ENCODE measurements around the gene BAIAP2. TPM values are rescaled to one million over a fixed set of nuclear protein-coding genes. Genes with fewer than 3 reads are reported as not detected.
A peak's percentile ranks its signal among the peaks of the same experiment; 100 is the strongest.

The BAIAP2 gene
- polyA plus RNA-seq, 3 donors = 8.6 to 17.0 (median 11.2) TPM

- Histone ChIP-seq H3K27ac (ENCODE audit: low read depth in 1 of 2, low read length in 2 of 2) (no peak overlapping the region), H3K4me2 (replicated peaks; ENCODE audit: extremely low read depth, low read length, poor library complexity, severe bottlenecking) (no peak overlapping the region), H3K79me2 (ENCODE audit: insufficient read depth, low read length) (no peaks in the 10 kb centered on the region), H3K4me3 (replicated peaks in 1 of 3; ENCODE audit: low read depth in 2 of 3, low read length in 3 of 3) (no peak overlapping the region), H2AFZ (ENCODE audit: insufficient read depth, low read depth, low read length, poor library complexity, severe bottlenecking) (no peak overlapping the region), H3K27me3 (ENCODE audit: control insufficient read depth in 2 of 2, insufficient read depth in 2 of 2, low read length in 2 of 2) (peaks cover 0 to 3% of the 10 kb centered on the region in 2 donors), H3K9me3 (replicated peaks in 1 of 2; ENCODE audit: control insufficient read depth in 1 of 2, insufficient read depth in 1 of 2, low read length in 2 of 2) (no peaks in the 10 kb centered on the region), H3K36me3 (replicated peaks in 1 of 2; ENCODE audit: control insufficient read depth in 1 of 2, insufficient read depth in 2 of 2, low read length in 2 of 2) (no peaks in the 10 kb centered on the region), H3K9ac (ENCODE audit: insufficient read depth, low read length, poor library complexity, severe bottlenecking) (no peak overlapping the region), H4K20me1 (ENCODE audit: insufficient read depth, low read length) (no peaks in the 10 kb centered on the region), H3K4me1 (ENCODE audit: control insufficient read depth in 1 of 2, insufficient read depth in 2 of 2, low read length in 2 of 2) (peaks cover 32 to 35% of the 10 kb centered on the region in 2 donors)
- peaks cover 45% of the 10 kb centered on the region for H3K4me1 Mint-ChIP-seq
- peak overlapping the region in 3 of 7 donors; percentile 37 to 82 (median 55) for H3K27ac Mint-ChIP-seq
- no peak for DNase-seq
- H3K27me3 Mint-ChIP-seq (ENCODE audit: low read depth in 3 of 3) = peaks cover 0 to 12% (median 6%) of the 10 kb centered on the region in 3 donors
- no peak for TF ChIP-seq CTCF (IDR thresholded peaks at IDR 0.05)
- WGBS (ENCODE audit: insufficient coverage) = 90% methylated on average over 18 of the region's 21 CpGs
- intact Hi-C loops (cut with micrococcal nuclease) = loop anchor here (2.0 to 5.0 kb wide), 2 partner anchors 59 to 62 kb away; partner anchors contain the start of gene BAIAP2 (in 1 of the 2)
- peak overlapping the region in 1 of 2 donors; percentile 4 for H3K4me3 Mint-ChIP-seq
- H3K9me3 Mint-ChIP-seq = no peaks in the 10 kb centered on the region
- peaks cover 0 to 9% of the 10 kb centered on the region in 2 donors for H3K36me3 Mint-ChIP-seq
These were observed 58.9 kb downstream of the BAIAP2 start for GRCh38 chr17:81093619-81094508.

GRCh38 chr17:81094509-81095382 lies 59.8 kb downstream of the BAIAP2 start:
- Histone ChIP-seq H2AFZ (ENCODE audit: insufficient read depth, low read depth, low read length, poor library complexity, severe bottlenecking) (no peak overlapping the region), H3K4me3 (replicated peaks in 1 of 3; ENCODE audit: low read depth in 2 of 3, low read length in 3 of 3) (no peak overlapping the region), H3K36me3 (replicated peaks in 1 of 2; ENCODE audit: control insufficient read depth in 1 of 2, insufficient read depth in 2 of 2, low read length in 2 of 2) (no peaks in the 10 kb centered on the region), H3K79me2 (ENCODE audit: insufficient read depth, low read length) (no peaks in the 10 kb centered on the region), H4K20me1 (ENCODE audit: insufficient read depth, low read length) (no peaks in the 10 kb centered on the region), H3K4me1 (ENCODE audit: control insufficient read depth in 1 of 2, insufficient read depth in 2 of 2, low read length in 2 of 2) (peaks cover 29 to 33% of the 10 kb centered on the region in 2 donors), H3K9ac (ENCODE audit: insufficient read depth, low read length, poor library complexity, severe bottlenecking) (no peak overlapping the region), H3K9me3 (replicated peaks in 1 of 2; ENCODE audit: control insufficient read depth in 1 of 2, insufficient read depth in 1 of 2, low read length in 2 of 2) (no peaks in the 10 kb centered on the region), H3K27ac (ENCODE audit: low read depth in 1 of 2, low read length in 2 of 2) (no peak overlapping the region), H3K4me2 (replicated peaks; ENCODE audit: extremely low read depth, low read length, poor library complexity, severe bottlenecking) (no peak overlapping the region), H3K27me3 (ENCODE audit: control insufficient read depth in 2 of 2, insufficient read depth in 2 of 2, low read length in 2 of 2) (peaks cover 0 to 3% of the 10 kb centered on the region in 2 donors)
- Mint-ChIP-seq H3K27ac (peak overlapping the region in 6 of 7 donors; percentile 20 to 82 (median 44)), H3K9me3 (no peaks in the 10 kb centered on the region), H3K4me1 (peaks cover 43% of the 10 kb centered on the region), H3K36me3 (peaks cover 0 to 8% of the 10 kb centered on the region in 2 donors), H3K27me3 (ENCODE audit: low read depth in 3 of 3) (peaks cover 3 to 12% (median 8%) of the 10 kb centered on the region in 3 donors), H3K4me3 (peak overlapping the region in 1 of 2 donors; percentile 4)
- intact Hi-C loops (cut with micrococcal nuclease) = loop anchor here (2.0 to 5.0 kb wide), 2 partner anchors 60 to 62 kb away; partner anchors contain the start of gene BAIAP2 (in 1 of the 2)
- TF ChIP-seq CTCF (IDR thresholded peaks at IDR 0.05) = no peak
- 86% methylated on average over 22 of the region's 33 CpGs for whole genome bisulfite sequencing (ENCODE audit: insufficient coverage)
- DNase-seq = peak; percentile 55 to 80 (median 56)
